OCI-M2 (cell line): Measurements from ENCODE around the gene SC5D.

Source experiments
- DNase-seq: peaks from one replicate; lab custom pipeline; 2025; ENCODE audit not compliant: unreplicated experiment; lab: John Stamatoyannopoulos, UW

SC5D gene

DNA sequence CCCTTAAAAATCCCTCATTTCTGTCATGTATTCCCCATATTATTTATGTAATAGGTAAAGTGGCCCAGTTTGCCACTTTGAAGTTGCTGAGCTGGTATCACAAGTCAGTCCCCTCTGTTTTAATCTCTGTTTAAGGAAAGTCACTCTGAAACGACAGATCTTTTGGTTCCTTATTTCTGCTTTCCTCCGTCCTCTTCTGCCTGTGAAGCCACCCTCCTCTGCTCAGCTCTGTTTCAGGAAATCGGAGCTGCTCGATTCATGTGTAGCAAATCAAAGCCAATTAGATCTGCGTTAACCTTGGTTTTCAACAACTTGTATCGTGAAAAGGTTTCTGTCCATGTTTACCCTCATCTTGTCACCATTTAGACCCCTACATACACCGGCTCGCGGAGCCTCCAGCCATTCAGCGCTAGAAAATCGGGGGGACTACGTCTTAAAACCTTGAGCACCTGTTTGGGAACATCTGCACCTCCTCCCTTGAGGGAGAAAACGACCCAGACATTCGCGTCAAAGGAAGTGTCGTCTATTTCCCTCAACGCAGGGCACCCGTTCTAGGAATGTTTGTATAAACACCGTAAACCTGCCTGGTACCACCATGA is 576 bp upstream of the SC5D start:
- no peak for DNase-seq

DNA sequence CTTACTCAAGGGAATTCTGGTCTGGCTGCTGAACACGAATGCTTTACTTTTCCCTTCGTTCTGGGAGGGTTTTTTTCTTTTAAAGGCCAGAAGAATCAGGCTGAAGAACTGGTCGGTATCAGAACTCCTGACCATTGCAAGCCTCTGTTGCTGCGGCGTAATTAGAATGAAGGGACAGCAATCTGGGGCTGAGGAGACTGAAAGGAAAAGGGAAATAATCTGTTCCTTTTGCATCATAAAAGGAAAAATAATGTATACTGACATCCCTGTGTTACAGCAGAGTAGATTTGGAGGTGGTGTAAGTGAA is 670 bp downstream of the SC5D start:
- no peak for DNase-seq

- no peak for DNase-seq
Observed at GRCh38 chr11:121295246-121296029, 2.9 kb downstream of the SC5D start.

DNA sequence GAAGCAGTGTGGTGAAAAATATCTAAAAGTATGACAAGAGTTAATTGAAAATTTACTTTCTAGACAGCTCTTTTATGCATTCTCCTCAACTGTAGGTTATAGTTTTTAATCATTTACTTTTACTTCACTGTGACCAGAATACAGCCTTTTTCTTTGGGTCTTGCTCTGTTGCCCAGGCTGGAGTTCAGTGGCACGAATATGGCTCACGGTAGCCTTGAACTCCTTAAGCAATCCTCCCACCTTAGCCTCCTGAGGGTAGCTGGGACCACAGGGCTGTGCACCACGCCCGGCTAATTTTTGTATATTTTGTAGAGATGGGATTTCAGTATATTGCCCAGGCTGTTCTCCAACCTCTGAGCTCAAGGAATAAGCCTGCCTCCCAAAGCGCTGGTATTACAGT is 5.3 kb downstream of the SC5D start:
- no peak for DNase-seq

DNA sequence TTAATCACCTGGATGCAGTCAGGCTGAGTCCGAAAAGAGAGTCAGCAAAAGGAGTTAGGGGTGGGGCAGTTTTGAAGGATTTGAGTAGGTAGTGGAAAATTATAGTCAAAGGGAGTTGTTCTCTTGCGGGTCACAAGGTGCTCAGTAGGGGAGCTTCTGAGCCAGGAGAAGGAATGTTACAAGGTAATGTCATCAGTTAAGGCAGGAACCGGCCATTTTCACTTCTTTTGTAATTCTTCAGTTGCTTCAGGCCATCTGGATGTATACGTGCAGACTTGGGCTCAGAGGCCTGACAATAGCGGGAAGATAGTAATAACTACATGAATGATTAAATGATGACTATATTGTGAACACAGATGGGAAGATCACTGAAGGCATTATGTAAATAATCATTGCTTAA is 6.2 kb downstream of the SC5D start:
- DNase-seq, result no peak

DNA sequence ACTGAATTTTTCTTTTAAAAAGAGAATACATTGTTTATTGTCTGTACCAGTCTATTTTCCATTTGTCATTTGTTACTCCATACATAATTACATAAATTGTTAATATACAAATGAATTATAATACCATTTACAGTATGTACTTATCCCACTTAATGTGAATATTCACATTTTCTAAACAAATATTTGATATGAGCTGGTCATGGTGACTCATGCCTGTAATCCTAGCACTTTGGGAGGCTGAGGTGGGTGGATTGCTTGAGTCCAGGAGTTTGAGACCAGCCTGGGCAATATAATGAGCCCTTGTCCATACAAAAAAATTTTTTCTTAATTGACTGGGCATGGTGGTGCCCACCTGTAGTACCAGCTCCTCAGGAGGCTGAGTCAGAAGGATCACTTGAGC is 6.8 kb downstream of the SC5D start:
- DNase-seq, result no peak

- DNase-seq, result no peak
Observed at GRCh38 chr11:121300313-121300971, 7.9 kb downstream of the SC5D start.

- no peak for DNase-seq
Observed at GRCh38 chr11:121300972-121301699, 8.6 kb downstream of the SC5D start.

DNA sequence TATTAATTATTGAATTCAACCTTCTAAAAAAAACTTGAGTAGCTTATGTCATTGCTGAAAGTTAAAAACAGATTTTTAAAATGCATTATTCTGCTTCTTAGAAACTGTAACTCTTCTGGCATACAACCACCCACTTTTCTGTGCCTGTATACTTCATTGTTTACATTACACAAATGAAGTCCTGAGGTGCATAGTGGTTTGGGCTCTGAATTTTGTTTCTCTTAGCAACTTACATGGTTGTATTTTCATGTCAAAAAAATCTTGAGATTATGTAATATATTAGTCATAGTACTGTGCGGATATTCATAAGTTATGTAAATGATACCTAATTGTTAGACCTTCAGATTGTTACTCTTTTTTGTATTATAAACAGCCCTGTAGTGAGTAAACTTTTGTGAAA is 12.2 kb downstream of the SC5D start:
- DNase-seq, result no peak

DNA sequence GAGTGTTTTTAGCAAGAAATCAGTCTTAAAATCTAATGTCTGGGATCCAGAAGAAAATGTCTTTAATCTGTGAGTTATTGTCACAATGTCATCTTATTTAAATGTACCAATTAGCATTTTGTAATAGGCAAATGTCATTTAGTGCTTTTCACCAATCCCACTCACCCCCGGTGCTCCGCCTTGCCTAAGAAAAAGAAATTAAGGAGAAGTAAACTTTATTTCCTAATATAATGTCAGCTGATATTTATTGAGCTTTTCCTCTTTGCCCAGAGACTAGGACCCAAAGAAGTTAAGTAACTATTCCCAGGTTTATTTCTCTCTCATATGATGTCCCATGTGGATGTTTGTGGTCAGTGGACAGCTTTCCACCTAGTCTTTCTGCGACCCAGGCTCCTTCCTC is 16.2 kb downstream of the SC5D start:
- no peak for DNase-seq

- no peak for DNase-seq
Observed at GRCh38 chr11:121309688-121310087, 17.1 kb downstream of the SC5D start.

GRCh38 chr11:121310908-121311307 is 18.3 kb downstream of the SC5D start:
- no peak for DNase-seq

GRCh38 chr11:121311373-121311772 is 18.8 kb downstream of the SC5D start:
- DNase-seq, result no peak

DNA sequence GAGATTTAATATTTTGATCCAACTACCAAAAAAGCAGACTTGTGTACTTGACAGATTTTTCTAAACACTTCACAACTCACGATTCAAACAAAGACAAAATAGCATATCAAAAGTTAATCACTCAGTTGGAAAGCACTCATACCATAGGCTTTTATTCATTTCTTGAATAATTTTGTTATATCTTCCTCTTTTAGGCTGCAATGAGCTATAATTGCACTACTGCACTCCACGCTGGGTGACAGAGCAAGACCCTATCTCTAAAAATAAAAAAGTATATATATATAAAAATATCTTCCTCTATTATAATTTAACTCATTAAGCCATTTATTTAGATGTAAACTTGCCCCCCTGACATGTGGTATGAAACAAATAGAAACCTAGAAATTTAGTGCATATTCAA is 19.9 kb downstream of the SC5D start:
- DNase-seq, result no peak

DNA sequence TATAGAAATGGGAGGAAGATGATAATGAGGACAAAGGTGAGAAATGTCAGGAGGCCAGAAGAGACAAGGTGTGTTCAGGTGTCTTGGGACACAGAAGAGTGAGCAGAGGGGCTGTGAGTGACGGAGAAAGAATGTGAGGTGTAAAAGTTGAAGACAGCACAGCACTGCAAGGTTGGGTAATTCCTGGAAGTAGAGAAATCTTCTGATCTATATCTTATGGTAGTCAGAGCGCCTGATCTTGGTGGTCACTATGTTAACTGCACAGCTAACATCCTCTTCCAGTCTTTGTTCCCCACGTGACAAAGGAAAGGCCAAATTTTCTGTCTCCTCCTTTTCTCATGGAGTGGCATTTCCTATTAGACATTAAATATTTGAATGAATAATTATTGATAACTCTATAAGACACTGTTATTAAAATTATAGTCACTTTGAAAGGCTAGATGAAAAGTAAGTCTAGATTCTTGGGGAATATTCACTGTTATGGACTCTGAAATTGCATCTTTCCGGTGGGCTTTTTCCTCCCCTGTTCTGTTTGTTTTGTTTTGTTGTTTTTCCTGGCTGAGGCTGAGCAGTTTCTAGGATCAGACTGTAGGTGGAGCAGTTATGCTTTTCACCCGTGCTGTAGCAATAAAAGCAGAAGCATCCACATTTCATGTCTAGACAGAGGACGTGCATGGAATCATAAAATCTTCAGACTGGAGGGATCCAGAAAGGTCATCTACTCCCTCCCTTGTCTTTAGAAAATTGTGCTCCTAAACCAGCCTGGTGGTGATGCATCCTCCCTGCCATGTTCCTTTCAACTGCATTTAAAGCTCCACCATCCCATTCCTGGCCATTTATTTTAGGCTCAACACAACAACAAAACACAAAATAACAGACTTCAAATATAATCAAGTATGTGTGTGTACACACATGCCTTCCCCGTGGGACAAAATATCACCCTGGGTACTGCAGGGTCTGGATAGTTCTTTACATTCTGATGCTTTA is 26.6 kb downstream of the SC5D start:
- DNase-seq, result no peak

DNA sequence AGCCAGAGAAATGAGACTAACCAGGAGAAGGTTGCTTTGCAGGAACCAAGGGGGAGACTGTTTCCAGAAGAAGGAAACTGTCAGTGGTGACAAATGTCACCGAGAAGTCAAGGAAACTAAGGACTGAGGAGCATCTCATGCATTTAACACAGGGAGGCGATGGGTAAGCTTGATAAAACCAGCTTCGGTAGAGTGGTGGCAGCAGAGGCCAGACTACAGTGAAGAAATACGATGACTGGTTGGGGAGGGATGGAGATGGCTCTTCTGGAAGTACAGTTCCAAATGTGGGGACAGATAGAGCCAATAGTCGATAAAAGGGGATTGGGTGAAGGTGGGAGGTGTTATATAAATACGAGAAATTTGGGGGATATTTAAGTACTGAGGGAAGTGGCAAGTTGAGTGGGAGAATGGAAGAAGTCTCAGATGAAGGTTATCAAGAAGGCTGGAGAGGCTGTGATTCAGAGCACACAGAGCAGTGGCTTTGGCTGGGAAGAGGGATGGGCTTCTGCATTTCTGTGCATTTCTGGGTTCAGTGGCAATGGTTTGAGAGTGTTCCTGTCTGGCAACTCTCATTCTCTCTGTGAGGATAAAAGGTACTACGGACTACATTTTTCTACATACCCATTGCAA is 29.2 kb downstream of the SC5D start:
- no peak for DNase-seq

DNA sequence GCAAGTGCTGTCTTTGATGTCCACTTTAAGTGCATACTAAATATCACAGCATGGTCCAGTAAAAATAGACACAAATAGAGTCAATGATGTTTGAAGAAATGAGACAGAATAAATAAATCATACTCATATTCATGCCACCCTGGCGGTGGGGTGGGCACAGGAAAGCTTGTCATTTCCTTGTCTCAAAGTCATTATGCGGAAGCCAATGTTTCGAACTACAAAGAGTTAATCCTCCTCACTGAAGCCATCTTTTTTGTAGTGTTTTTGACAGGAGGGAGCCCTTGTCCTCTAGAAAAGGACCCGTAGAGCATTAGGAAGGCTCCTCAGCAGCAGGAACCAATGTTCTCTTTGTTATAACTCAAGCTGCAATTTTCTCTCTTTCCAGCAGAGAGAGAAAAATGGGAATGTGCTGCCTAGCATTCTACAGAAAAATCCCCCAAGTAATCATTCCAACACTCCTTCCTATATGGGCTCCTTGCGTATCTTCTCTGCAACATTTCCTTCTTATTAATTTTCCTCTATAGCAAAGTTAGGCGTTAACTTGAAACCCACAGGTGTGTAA is 30.6 kb downstream of the SC5D start:
- DNase-seq, result no peak

GRCh38 chr11:121326230-121326629 is 33.7 kb downstream of the SC5D start:
- no peak for DNase-seq

GRCh38 chr11:121327553-121327952 is 35.0 kb downstream of the SC5D start:
- no peak for DNase-seq
